ENCODE results near the gene EMD.
A peak's percentile ranks its signal among the peaks of the same experiment; 100 is the strongest.
"Not testable (repeated sequence)": the region's sequence is repeated elsewhere in the genome, so short reads cannot be mapped to it uniquely, and the experiment has no call there.

Gene EMD

DNA sequence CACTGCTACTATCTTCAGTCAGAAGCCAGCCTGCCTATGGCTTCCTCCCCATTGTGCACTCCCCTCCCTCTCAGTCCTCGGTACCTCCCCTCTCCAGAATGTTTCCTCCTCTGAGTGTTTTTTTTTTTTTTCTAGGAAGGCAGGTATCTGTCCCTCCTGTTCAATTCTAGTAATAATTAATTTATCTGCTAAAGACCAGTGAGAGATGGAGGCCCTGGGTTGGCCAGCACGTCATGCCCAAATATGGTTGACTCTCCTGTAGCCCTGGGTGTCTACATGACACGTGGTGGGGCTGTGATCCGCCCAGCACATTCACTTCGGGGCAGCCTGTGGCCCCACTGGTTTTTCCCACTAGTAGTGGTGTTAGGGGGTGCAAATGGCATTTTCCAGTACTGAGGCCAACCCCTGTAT lies 6.5 kb upstream of the EMD start:
- no peak for DNase-seq

GRCh38 chrX:154373340-154374306 lies 5.5 kb upstream of the EMD start:
- DNase-seq = peak in 1 of 2 donors; percentile 52

GRCh38 chrX:154374313-154375155 lies 4.6 kb upstream of the EMD start, which contains the start of gene FLNA:
FLNA (minus strand) TSS chrX:154374634; CDS start chrX:154371245, 3,389 bp downstream.
- no peak for DNase-seq

GRCh38 chrX:154375156-154375504 lies 4.0 kb upstream of the EMD start:
- no peak for DNase-seq

DNA sequence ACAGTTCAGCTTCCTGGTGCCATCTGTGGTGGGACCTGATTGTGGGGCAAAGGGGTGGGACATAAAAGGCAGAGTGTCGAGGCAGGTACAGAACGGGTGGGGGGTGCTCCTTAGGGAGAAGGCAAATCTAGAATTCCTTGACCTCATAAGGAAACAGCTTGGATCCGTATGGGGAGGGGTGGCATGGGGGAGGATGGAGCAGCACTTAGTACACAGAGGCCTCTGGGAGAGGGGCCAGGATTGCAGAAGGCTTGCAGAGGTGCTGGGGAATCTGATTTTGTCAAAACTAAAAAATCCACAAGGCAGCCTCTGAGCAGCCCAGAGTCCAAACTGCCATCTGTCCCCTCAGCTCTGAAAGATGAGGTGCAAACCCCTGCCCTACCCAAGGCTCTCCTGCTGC lies 2.3 kb upstream of the EMD start:
- no peak for DNase-seq

- no peak for DNase-seq
Observed at GRCh38 chrX:154378059-154378798, 866 bp upstream of the EMD start.

GRCh38 chrX:154379569-154379951 lies 465 bp downstream of the EMD start:
- DNase-seq = no peak

DNA sequence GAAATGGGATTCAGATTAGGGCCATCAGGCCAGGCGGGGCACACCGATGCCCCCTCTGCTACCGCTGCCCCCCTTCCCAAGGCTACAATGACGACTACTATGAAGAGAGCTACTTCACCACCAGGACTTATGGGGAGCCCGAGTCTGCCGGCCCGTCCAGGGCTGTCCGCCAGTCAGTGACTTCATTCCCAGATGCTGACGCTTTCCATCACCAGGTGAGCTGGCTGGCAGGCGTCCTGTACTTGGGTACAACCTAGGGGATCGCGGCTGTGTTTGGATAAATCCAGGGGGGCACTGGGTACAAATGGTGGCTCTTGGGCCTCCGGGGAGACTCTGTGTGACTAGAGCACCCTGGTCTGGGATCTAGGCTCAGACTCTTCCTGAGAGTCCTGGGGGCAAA lies 1.1 kb downstream of the EMD start:
- no peak for DNase-seq

GRCh38 chrX:154380787-154381186 lies 1.7 kb downstream of the EMD start:
- no peak for DNase-seq

- no peak for DNase-seq
Observed at GRCh38 chrX:154381271-154381670, 2.2 kb downstream of the EMD start.

DNA sequence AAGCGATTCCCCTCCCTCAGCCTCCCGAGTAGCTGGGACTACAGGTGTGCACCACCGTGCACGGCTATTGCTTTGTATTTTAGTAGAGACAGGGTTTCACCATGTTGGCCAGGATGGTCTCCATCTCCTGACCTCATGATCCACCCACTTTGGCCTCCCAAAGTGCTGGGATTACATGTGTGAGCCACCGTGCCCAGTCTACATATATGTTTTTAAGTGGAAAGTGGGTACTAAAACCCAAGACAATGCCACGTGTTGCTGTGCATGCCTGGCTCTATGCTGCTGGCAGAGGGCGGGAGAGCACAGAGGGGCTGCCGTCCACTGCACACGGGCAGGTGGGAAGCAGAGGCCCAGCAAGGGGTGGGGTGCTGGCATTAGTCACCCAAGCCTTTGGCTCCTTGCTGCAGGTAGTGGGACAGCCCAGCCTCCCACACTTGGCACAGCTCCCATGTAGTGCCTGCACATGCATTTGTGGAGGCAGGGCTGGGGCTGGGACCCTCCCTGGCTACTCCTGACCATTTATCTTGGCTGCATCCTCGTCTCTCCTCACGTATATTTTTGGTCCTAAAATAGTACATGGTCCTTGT lies 3.5 kb downstream of the EMD start:
- no peak for DNase-seq

GRCh38 chrX:154383359-154384283 lies 4.5 kb downstream of the EMD start:
- no peak for DNase-seq

- peak in 1 of 2 donors; percentile 1 for DNase-seq
Observed at GRCh38 chrX:154384284-154384892, 5.3 kb downstream of the EMD start.

DNA sequence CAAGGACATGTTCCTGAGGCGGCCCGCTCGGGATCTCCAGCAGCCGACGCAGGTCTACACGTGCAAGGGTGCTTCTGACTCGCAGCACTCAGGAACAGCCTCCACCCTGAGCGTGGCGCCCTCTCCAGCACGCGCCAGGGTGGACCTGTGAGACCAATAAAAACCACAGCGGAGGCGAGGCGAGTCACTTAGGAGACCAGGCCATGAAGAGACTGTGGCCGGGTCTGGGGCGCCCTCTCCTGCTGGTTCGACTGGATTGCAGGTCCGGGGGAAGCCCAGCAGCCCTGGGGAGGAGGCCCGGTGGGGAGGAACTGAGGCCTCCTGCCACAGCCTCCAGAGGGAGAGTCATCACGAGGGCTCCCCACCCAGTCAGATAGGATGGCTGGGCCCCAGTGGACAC lies 9.0 kb downstream of the EMD start:
- not testable (repeated sequence) for DNase-seq

DNA sequence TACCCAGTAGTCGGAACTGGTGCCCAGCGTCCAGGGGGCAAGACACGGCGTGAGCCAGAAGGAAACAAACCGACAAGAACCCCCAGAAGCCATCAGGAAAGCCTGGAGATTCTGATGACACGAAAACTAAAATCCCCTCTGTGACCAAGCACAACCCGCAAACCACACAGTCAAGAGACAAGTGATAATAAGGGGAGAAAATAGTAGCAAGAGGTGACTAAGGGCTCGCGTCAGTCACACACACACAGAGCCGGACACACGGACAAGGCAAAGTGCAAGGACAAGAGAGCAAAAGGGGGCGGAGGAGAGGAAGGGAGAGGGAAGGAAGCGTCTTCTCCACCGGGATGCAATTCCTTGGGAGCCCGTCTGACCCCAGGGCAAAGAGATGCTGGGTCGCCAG lies 9.6 kb downstream of the EMD start:
- DNase-seq = not testable (repeated sequence)

DNA sequence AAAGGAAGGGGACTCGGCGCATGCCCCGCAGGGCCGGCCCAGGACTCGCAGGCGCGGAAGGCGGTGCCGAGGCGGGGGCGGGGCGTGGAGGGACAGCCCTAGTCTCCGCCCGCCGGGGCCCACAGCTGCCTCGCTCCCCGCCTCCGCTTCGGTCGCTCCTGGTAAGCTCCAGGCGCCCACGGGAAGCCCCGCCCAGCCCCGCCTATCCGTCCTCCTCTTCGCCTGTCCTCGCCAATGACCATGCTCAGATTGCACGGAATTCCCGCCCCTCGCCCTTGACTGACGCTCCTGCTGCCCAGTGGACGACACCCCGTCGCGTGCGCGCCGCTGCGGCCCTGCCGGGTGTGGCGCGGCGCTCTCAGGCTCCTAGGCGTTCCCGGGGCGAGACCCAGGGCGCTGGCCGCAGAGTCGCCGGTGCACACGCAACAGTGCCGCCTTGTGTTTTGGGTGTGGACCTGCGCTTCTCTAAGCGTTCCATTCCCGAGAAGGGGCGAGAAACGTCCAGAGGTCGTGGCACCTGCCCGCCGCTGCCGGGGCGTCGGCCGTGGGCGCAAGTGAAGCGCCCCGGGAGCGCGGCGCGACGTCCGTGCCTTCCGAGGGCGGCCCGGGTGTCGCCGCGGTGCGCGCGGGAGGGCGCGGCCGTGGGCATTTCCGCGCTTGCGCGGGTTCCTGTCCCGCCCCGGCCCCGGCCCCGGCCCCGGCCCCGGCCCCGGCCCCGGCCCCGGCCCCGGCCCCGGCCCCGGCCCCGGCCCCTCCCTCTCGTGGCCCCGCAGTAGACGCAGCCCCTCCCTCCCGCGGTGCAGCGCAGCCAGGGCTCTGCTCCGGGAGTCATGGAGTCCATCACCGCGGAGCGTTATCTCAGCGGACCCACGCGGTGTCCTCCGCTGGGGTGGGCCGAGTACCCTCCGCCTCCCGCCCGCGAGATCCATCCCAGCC lies 11.0 kb downstream of the EMD start:
- not testable (repeated sequence) for DNase-seq

- DNase-seq = not testable (repeated sequence)
Observed at GRCh38 chrX:154396363-154396762, 17.3 kb downstream of the EMD start.

GRCh38 chrX:154396973-154397887 lies 18.1 kb downstream of the EMD start:
- peak; percentile 63 to 75 for DNase-seq

Data from inflammatory macrophage treated with lipopolysaccharide for 1 hour (primary cell).